ENCODE measurements around the gene MTOR.

The MTOR gene

GRCh38 chr1:11150326-11150725 is 112.0 kb downstream of the MTOR start:
- no peak for DNase-seq (ENCODE audit: low spot score)

- DNase-seq (ENCODE audit: low spot score) = no peak
Measured at GRCh38 chr1:11147197-11147770, 115.1 kb downstream of the MTOR start.

- no peak for DNase-seq (ENCODE audit: low spot score)
Measured at GRCh38 chr1:11145741-11146140, 116.6 kb downstream of the MTOR start.

GRCh38 chr1:11144570-11145256 is 117.6 kb downstream of the MTOR start:
- no peak for DNase-seq (ENCODE audit: low spot score)

GRCh38 chr1:11143907-11144306 is 118.4 kb downstream of the MTOR start:
- no peak for DNase-seq (ENCODE audit: low spot score)

GRCh38 chr1:11143401-11143800 is 119.0 kb downstream of the MTOR start:
- DNase-seq (ENCODE audit: low spot score) = no peak

- DNase-seq (ENCODE audit: low spot score) = no peak
Measured at GRCh38 chr1:11142618-11143391, 119.5 kb downstream of the MTOR start.

GRCh38 chr1:11138952-11139351 is 123.4 kb downstream of the MTOR start:
- no peak for DNase-seq (ENCODE audit: low spot score)

GRCh38 chr1:11138029-11138428 is 124.3 kb downstream of the MTOR start:
- no peak for DNase-seq (ENCODE audit: low spot score)

GRCh38 chr1:11134898-11135266 is 127.5 kb downstream of the MTOR start:
- DNase-seq (ENCODE audit: low spot score) = no peak

- DNase-seq (ENCODE audit: low spot score) = no peak
Measured at GRCh38 chr1:11134251-11134897, 128.0 kb downstream of the MTOR start.

- DNase-seq (ENCODE audit: low spot score) = no peak
Measured at GRCh38 chr1:11132563-11133293, 129.6 kb downstream of the MTOR start.

GRCh38 chr1:11131816-11132215 is 130.5 kb downstream of the MTOR start:
- no peak for DNase-seq (ENCODE audit: low spot score)

GRCh38 chr1:11130406-11130805 is 131.9 kb downstream of the MTOR start:
- no peak for DNase-seq (ENCODE audit: low spot score)

- no peak for DNase-seq (ENCODE audit: low spot score)
Measured at GRCh38 chr1:11129649-11130390, 132.5 kb downstream of the MTOR start.

GRCh38 chr1:11126569-11126968 is 135.8 kb downstream of the MTOR start:
- no peak for DNase-seq (ENCODE audit: low spot score)

GRCh38 chr1:11125931-11126330 is 136.4 kb downstream of the MTOR start:
- no peak for DNase-seq (ENCODE audit: low spot score)

GRCh38 chr1:11124965-11125364 is 137.4 kb downstream of the MTOR start:
- no peak for DNase-seq (ENCODE audit: low spot score)

- no peak for DNase-seq (ENCODE audit: low spot score)
Measured at GRCh38 chr1:11116318-11116717, 146.0 kb downstream of the MTOR start.

GRCh38 chr1:11114966-11115365 is 147.4 kb downstream of the MTOR start:
- DNase-seq (ENCODE audit: low spot score) = no peak

GRCh38 chr1:11109047-11109760 is 153.1 kb downstream of the MTOR start:
- DNase-seq (ENCODE audit: low spot score) = no peak
